WTC11 (cell line): ENCODE data around the gene CADM2.

Experiments
- ETV6 ChIP-seq: sonication (generic); formaldehyde crosslinking; IDR thresholded peaks from 2 replicates; pipeline ENCODE4 v1.8.1; 2022; ENCODE audit warnings: mild to moderate bottlenecking, missing genetic modification reagents
- JUN ChIP-seq: sonication (generic); formaldehyde crosslinking; IDR thresholded peaks from 2 replicates; pipeline ENCODE4 v1.8.0; 2023; ENCODE audit warnings: mild to moderate bottlenecking, missing genetic modification reagents
- ZNF219 ChIP-seq: sonication (generic); formaldehyde crosslinking; IDR thresholded peaks from 2 replicates; pipeline ENCODE4 v1.8.0; 2023; ENCODE audit warnings: missing genetic modification reagents, mild to moderate bottlenecking, borderline replicate concordance
- TF ChIP-seq, protein P1 (sequence below): sonication (generic); formaldehyde crosslinking; IDR thresholded peaks from 2 replicates; pipeline ENCODE4 v1.8.1; 2023; ENCODE audit warnings: mild to moderate bottlenecking, missing genetic modification reagents, moderate library complexity
- TF ChIP-seq, protein P2 (sequence below): sonication (generic); formaldehyde crosslinking; IDR thresholded peaks from 2 replicates; pipeline ENCODE4 v1.8.1; 2022; ENCODE audit warnings: mild to moderate bottlenecking, missing genetic modification reagents, moderate library complexity, borderline replicate concordance
- TF ChIP-seq, protein P3 (sequence below): fragments of 200-600 bp; IDR thresholded peaks from 2 replicates; pipeline ENCODE4 v1.8.0; 2022; ENCODE audit warnings: antibody characterized with exemption
- TF ChIP-seq, protein P4 (sequence below): sonication (generic); formaldehyde crosslinking; IDR thresholded peaks from 2 replicates; pipeline ENCODE4 v1.8.0; 2022; ENCODE audit warnings: mild to moderate bottlenecking, missing genetic modification reagents
- TF ChIP-seq, protein P5 (sequence below): sonication (generic); formaldehyde crosslinking; IDR thresholded peaks from 2 replicates; pipeline ENCODE4 v1.8.1; 2022; ENCODE audit warnings: low read depth, missing genetic modification reagents, borderline replicate concordance
- TF ChIP-seq, protein P6 (sequence below): sonication (generic); formaldehyde crosslinking; IDR thresholded peaks from 2 replicates; pipeline ENCODE4 v1.8.0; 2022; ENCODE audit warnings: mild to moderate bottlenecking, missing genetic modification reagents

DNA sequence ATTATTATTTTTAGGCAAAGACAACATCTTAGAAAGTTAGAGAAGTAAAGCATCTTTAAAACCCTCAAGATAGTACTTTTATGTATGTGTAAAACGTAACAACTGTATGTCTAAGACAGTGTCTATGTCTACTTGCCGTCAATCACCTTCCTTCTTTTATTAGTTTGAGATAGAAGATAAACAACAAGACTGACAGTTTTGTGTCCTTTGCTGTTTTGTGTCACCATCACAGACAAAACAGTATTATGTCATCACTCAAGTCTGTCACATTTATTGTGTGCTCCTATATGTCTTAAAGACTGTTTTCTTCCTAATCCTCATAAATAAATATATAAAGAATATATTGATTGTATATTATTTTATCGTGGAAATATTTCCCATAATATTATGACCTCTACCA, 908.3 kb downstream of the CADM2 start:
- TF ChIP-seq, protein P1, sequence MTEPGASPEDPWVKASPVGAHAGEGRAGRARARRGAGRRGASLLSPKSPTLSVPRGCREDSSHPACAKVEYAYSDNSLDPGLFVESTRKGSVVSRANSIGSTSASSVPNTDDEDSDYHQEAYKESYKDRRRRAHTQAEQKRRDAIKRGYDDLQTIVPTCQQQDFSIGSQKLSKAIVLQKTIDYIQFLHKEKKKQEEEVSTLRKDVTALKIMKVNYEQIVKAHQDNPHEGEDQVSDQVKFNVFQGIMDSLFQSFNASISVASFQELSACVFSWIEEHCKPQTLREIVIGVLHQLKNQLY: no peak
- TF ChIP-seq JUN (CRISPR knock-in tag) (no peak), ETV6 (CRISPR knock-in tag) (no peak), ZNF219 (no peak)
- TF ChIP-seq, protein P2, sequence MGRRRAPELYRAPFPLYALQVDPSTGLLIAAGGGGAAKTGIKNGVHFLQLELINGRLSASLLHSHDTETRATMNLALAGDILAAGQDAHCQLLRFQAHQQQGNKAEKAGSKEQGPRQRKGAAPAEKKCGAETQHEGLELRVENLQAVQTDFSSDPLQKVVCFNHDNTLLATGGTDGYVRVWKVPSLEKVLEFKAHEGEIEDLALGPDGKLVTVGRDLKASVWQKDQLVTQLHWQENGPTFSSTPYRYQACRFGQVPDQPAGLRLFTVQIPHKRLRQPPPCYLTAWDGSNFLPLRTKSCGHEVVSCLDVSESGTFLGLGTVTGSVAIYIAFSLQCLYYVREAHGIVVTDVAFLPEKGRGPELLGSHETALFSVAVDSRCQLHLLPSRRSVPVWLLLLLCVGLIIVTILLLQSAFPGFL (CRISPR knock-in tag): no peak
- TF ChIP-seq, protein P3, sequence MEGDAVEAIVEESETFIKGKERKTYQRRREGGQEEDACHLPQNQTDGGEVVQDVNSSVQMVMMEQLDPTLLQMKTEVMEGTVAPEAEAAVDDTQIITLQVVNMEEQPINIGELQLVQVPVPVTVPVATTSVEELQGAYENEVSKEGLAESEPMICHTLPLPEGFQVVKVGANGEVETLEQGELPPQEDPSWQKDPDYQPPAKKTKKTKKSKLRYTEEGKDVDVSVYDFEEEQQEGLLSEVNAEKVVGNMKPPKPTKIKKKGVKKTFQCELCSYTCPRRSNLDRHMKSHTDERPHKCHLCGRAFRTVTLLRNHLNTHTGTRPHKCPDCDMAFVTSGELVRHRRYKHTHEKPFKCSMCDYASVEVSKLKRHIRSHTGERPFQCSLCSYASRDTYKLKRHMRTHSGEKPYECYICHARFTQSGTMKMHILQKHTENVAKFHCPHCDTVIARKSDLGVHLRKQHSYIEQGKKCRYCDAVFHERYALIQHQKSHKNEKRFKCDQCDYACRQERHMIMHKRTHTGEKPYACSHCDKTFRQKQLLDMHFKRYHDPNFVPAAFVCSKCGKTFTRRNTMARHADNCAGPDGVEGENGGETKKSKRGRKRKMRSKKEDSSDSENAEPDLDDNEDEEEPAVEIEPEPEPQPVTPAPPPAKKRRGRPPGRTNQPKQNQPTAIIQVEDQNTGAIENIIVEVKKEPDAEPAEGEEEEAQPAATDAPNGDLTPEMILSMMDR: no peak
- TF ChIP-seq, protein P4, sequence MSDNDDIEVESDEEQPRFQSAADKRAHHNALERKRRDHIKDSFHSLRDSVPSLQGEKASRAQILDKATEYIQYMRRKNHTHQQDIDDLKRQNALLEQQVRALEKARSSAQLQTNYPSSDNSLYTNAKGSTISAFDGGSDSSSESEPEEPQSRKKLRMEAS: no peak
- TF ChIP-seq, protein P5, sequence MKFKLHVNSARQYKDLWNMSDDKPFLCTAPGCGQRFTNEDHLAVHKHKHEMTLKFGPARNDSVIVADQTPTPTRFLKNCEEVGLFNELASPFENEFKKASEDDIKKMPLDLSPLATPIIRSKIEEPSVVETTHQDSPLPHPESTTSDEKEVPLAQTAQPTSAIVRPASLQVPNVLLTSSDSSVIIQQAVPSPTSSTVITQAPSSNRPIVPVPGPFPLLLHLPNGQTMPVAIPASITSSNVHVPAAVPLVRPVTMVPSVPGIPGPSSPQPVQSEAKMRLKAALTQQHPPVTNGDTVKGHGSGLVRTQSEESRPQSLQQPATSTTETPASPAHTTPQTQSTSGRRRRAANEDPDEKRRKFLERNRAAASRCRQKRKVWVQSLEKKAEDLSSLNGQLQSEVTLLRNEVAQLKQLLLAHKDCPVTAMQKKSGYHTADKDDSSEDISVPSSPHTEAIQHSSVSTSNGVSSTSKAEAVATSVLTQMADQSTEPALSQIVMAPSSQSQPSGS (CRISPR knock-in tag): no peak
- TF ChIP-seq, protein P6, sequence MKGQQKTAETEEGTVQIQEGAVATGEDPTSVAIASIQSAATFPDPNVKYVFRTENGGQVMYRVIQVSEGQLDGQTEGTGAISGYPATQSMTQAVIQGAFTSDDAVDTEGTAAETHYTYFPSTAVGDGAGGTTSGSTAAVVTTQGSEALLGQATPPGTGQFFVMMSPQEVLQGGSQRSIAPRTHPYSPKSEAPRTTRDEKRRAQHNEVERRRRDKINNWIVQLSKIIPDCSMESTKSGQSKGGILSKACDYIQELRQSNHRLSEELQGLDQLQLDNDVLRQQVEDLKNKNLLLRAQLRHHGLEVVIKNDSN (CRISPR knock-in tag): no peak
